GM12878 (cell line): Measurements from ENCODE around the gene ZNF619. TPM values are rescaled to one million over a fixed set of nuclear protein-coding genes. Genes with fewer than 3 reads are reported as not detected.
A peak's percentile ranks its signal among the peaks of the same experiment; 100 is the strongest.

ENCODE experiments used
- ATAC-seq: fragments of 200-7000 bp; cut with Tn5 transposase; 3 replicates; pipeline ENCODE4 v1.9.1; 2020; ENCODE audit warnings: mild to moderate bottlenecking, moderate library complexity
- BruUV-seq: library from RNA; stranded (reverse); fragments of 400-500 nt; replicated peaks from 2 replicates; lab custom pipeline; 2021; lab: Mats Ljungman, UMichigan
- CTCF ChIA-PET: fragments of 300-600 bp; sonication (Branson Sonifier 250); formaldehyde crosslinking; extraction: SDS; loops from one replicate; lab custom pipeline; 2021; ENCODE audit warnings: inconsistent platforms; lab: Yijun Ruan, JAX
- POLR2A ChIA-PET: fragments of 350-600 bp; formaldehyde crosslinking; extraction: SDS; loops from one replicate; lab custom pipeline; 2021; ENCODE audit warnings: inconsistent platforms; lab: Charles Lee
- RAD21 ChIA-PET: fragments of 300-600 bp; sonication (Branson Sonifier 250); formaldehyde crosslinking; loops from one replicate; lab custom pipeline; 2023; ENCODE audit warnings: antibody characterized with exemption; ENCODE audit not compliant: unreplicated experiment; lab: Charles Lee
- SMC1A ChIA-PET: fragments of 300-600 bp; sonication (Branson Sonifier 250); formaldehyde crosslinking; loops from one replicate; lab custom pipeline; 2023; ENCODE audit not compliant: unreplicated experiment, uncharacterized antibody; lab: Charles Lee
- DNase-seq: peaks from one replicate; pipeline ENCODE4 v3.0.0-alpha.2; 2011; ENCODE audit warnings: low read depth, low spot score
- FAIRE-seq: peaks from 3 replicates; lab custom pipeline; 2011; peaks lifted over from hg19 to GRCh38; lab: Jason Lieb, UNC
- H2AFZ ChIP-seq: 2 replicates; pipeline ENCODE4 v1.6.0; 2011; ENCODE audit warnings: low read depth, low read length, control low read depth; ENCODE audit not compliant: control insufficient read depth
- H3K27ac ChIP-seq: 2 replicates; pipeline ENCODE4 v1.5.1; 2011; ENCODE audit warnings: control low read depth; ENCODE audit not compliant: control insufficient read depth, insufficient read depth
- H3K27me3 ChIP-seq, 2 experiments: replicated peaks in 1 of 2; 2 replicates each; pipeline versions ENCODE4 v1.6.0 to v1.6.1; 2011; ENCODE audit warnings: low read length in 1 of 2; ENCODE audit not compliant: control insufficient read depth in 2 of 2, insufficient read depth in 2 of 2
- H3K36me3 ChIP-seq, 2 experiments: 2 replicates each; pipeline ENCODE4 v1.5.1; 2011; ENCODE audit warnings: low read length in 1 of 2; ENCODE audit not compliant: control insufficient read depth in 2 of 2, insufficient read depth in 2 of 2
- H3K4me1 ChIP-seq: 2 replicates; pipeline ENCODE4 v1.6.1; 2011; ENCODE audit warnings: mild to moderate bottlenecking, low read length, moderate library complexity, mixed read lengths; ENCODE audit not compliant: control insufficient read depth, insufficient read depth
- H3K4me2 ChIP-seq: 2 replicates; pipeline ENCODE4 v1.6.0; 2011; ENCODE audit warnings: control low read depth; ENCODE audit not compliant: control insufficient read depth, insufficient read depth
- H3K4me3 ChIP-seq: fragments of 200-600 bp; sonication (generic); 2 replicates; pipeline ENCODE4 v1.5.1; 2016
- H3K79me2 ChIP-seq: 2 replicates; pipeline ENCODE4 v1.6.0; 2011; ENCODE audit warnings: low read length; ENCODE audit not compliant: control insufficient read depth, insufficient read depth
- H3K9ac ChIP-seq: 2 replicates; pipeline ENCODE4 v1.8.0; 2011; ENCODE audit warnings: low read length, control low read depth, mixed read lengths; ENCODE audit not compliant: control insufficient read depth, insufficient read depth
- H3K9me3 ChIP-seq: replicated peaks from 3 replicates; pipeline ENCODE4 v1.5.1; 2011; ENCODE audit warnings: mild to moderate bottlenecking, low read length; ENCODE audit not compliant: control insufficient read depth, insufficient read depth
- H4K20me1 ChIP-seq: 2 replicates; pipeline ENCODE4 v1.6.0; 2011; ENCODE audit not compliant: control insufficient read depth, insufficient read depth
- BCLAF1 ChIP-seq: fragments of 450-650 bp; IDR thresholded peaks from 2 replicates; pipeline ENCODE4 v1.6.1; 2017; ENCODE audit warnings: antibody characterized with exemption, mild to moderate bottlenecking, moderate library complexity
- DPF2 ChIP-seq: fragments of 450-650 bp; IDR thresholded peaks from 2 replicates; pipeline ENCODE4 v1.6.1; 2017; ENCODE audit warnings: mild to moderate bottlenecking
- EGR1 ChIP-seq, 2 experiments: IDR thresholded peaks; 1 replicate in 1 of 2; 2 replicates in 1 of 2; pipeline ENCODE4 v1.6.1; 2011 to 2012; ENCODE audit warnings: low read depth in 2 of 2, low read length in 2 of 2, borderline replicate concordance in 1 of 2, mild to moderate bottlenecking in 1 of 2, moderate library complexity in 1 of 2
- EP300 ChIP-seq, 2 experiments: fragments of 150-350 bp in 1 of 2; IDR thresholded peaks; 2 replicates each; pipeline ENCODE4 v1.6.1; 2011 to 2012; ENCODE audit warnings: low read depth in 2 of 2, low read length in 2 of 2, borderline replicate concordance in 1 of 2, improper control_type of control experiment in 1 of 2, inconsistent platforms in 1 of 2; ENCODE audit not compliant: control insufficient read depth in 1 of 2
- ESRRA ChIP-seq: IDR thresholded peaks from 2 replicates; pipeline ENCODE4 v1.6.1; 2012; ENCODE audit warnings: mild to moderate bottlenecking, low read length, improper control_type of control experiment
- ETV6 ChIP-seq, 2 experiments: fragments of 450-650 bp in 1 of 2; IDR thresholded peaks in 1 of 2; conservative IDR thresholded peaks in 1 of 2; 2 replicates each; pipeline ENCODE4 v1.6.1; 2014; ENCODE audit warnings: antibody characterized with exemption in 1 of 2, borderline replicate concordance in 1 of 2, low read depth in 1 of 2, mild to moderate bottlenecking in 1 of 2, moderate library complexity in 1 of 2
- HDAC6 ChIP-seq: fragments of 200-600 bp; sonication (generic); IDR thresholded peaks from one replicate; pipeline ENCODE4 v1.8.0; 2017; ENCODE audit warnings: antibody characterized with exemption; ENCODE audit not compliant: unreplicated experiment
- IKZF1 ChIP-seq: fragments of 450-650 bp; conservative IDR thresholded peaks from 2 replicates; pipeline ENCODE4 v1.6.1; 2017; ENCODE audit warnings: antibody characterized with exemption, mild to moderate bottlenecking
- IRF5 ChIP-seq: fragments of 450-650 bp; IDR thresholded peaks from 2 replicates; pipeline ENCODE4 v1.6.1; 2017; ENCODE audit warnings: borderline replicate concordance
- KAT2A ChIP-seq: conservative IDR thresholded peaks from 2 replicates; pipeline ENCODE4 v1.6.1; 2011; ENCODE audit warnings: low read depth, low read length; ENCODE audit not compliant: control insufficient read depth
- KLF5 ChIP-seq: fragments of 450-650 bp; IDR thresholded peaks from 2 replicates; pipeline ENCODE4 v1.6.1; 2014; ENCODE audit warnings: mild to moderate bottlenecking; ENCODE audit not compliant: partially characterized antibody
- MXI1 ChIP-seq: fragments of 150-350 bp; IDR thresholded peaks from 2 replicates; pipeline ENCODE4 v1.6.1; 2011; ENCODE audit warnings: low read depth, mild to moderate bottlenecking, inconsistent platforms, low read length, improper control_type of control experiment
- NFYA ChIP-seq: IDR thresholded peaks from 2 replicates; pipeline ENCODE4 v1.6.1; 2011; ENCODE audit warnings: low read depth, mild to moderate bottlenecking, low read length, improper control_type of control experiment, borderline replicate concordance
- PML ChIP-seq: IDR thresholded peaks from 2 replicates; pipeline ENCODE4 v1.6.1; 2012; ENCODE audit warnings: low read length, inconsistent platforms
- POLR2A ChIP-seq: IDR thresholded peaks from 2 replicates; pipeline ENCODE4 v1.6.1; 2011; ENCODE audit warnings: low read depth, mild to moderate bottlenecking, low read length
- RAD51 ChIP-seq: fragments of 450-650 bp; IDR thresholded peaks from 2 replicates; pipeline ENCODE4 v1.6.1; 2016; ENCODE audit warnings: moderate library complexity, mild to moderate bottlenecking, inconsistent platforms
- RUNX3 ChIP-seq: IDR thresholded peaks from 2 replicates; pipeline ENCODE4 v1.6.1; 2012; ENCODE audit warnings: low read length, inconsistent platforms
- TCF7 ChIP-seq: IDR thresholded peaks from 2 replicates; pipeline ENCODE4 v1.6.1; 2014; ENCODE audit warnings: antibody characterized with exemption, borderline replicate concordance
- WGBS: methylation state at CpG from one replicate; pipeline ENCODE4 v1.1.6; 2016; ENCODE audit warnings: low lambda C conversion rate; ENCODE audit not compliant: insufficient replicate concordance, insufficient coverage; ENCODE audit errors: missing lambda C conversion rate; 5-methylcytosine and 5-hydroxymethylcytosine counted together
- in situ Hi-C: fragments of 300-500 bp; cut with MboI; formaldehyde crosslinking; loops from 9 replicates; pipeline ENCODE4 v1.14.3; 2018; ENCODE audit warnings: mixed read lengths
- intact Hi-C: fragments of 100-400 bp; cut with micrococcal nuclease; formaldehyde crosslinking; loops from one replicate; pipeline ENCODE4 v1.14.2; 2022; ENCODE audit not compliant: unreplicated experiment
- polyA plus RNA-seq, 11 experiments: library from polyadenylated mRNA; depleted of rRNA in 4 of 11; unstranded in 6 of 11; stranded (reverse) in 5 of 11; fragments of >200 nt; fragmentation: Nextera tagmentation in 4 of 11; fragmentation: Illumina TruSeq in 1 of 11; extraction: Ambion mirVana in 4 of 11; extraction: Trizol in 1 of 11; gene quantifications; 1 replicate in 1 of 11; 2 replicates in 10 of 11; pipeline versions ENCODE4 v1.2.1 to v1.2.3, GENCODE V29; 2011 to 2016; ENCODE audit warnings: inconsistent platforms in 2 of 11, missing spikeins in 2 of 11, low read depth in 1 of 11
- total RNA-seq, 4 experiments: library from RNA; depleted of rRNA in 3 of 4; stranded (reverse); fragments of >200 nt in 3 of 4; fragmentation: Illumina TruSeq in 1 of 4; extraction: Trizol in 1 of 4; gene quantifications; 2 replicates each; pipeline versions ENCODE4 v1.2.1 to v1.2.3, GENCODE V29; 2013 to 2021

The ZNF619 gene
- total and polyA plus RNA-seq, 10 of the 15 experiments (the other 5 are each of a cell fraction or from before 2014, with no cell fraction given) = 0.42 to 7.5 (median 3.7) TPM

- peak; percentile 56 for FAIRE-seq
- ChIA-PET POLR2A (interaction anchor here (0.9 to 2.2 kb wide), 7 partner anchors 9 to 148 kb away, joined by 3 to 20 read pairs (median 4); partner anchors contain the start of genes ZNF619 and ZNF620), CTCF (interaction anchor here (0.7 to 1.0 kb wide), 3 partner anchors 67 to 270 kb away, joined by 4 to 9 read pairs (median 6); partner anchors contain the start of gene ZNF621), RAD21 (interaction anchor here (0.6 to 1.4 kb wide), 4 partner anchors 20 to 682 kb away, joined by 3 to 4 read pairs (median 4); partner anchors contain the start of gene ZNF619), SMC1A (interaction anchor here (1.1 kb wide), 1 partner anchor 67 kb away, joined by 3 read pairs; no protein-coding TSS in a partner anchor)
- Histone ChIP-seq H3K9ac (peak within 1 kb of the TSS; percentile 88), H3K27me3 (no peaks in the 10 kb centered on the region), H3K36me3 (peaks cover 7 to 23% of the 10 kb centered on the region in 2 experiments), H3K4me2 (peak within 1 kb of the TSS; percentile 81), H3K79me2 (peaks cover 33% of the 10 kb centered on the region), H3K4me1 (peaks cover 5% of the 10 kb centered on the region), H2AFZ (peak within 1 kb of the TSS; percentile 92), H3K9me3 (no peaks in the 10 kb centered on the region), H3K27ac (peak within 1 kb of the TSS; percentile 84), H3K4me3 (peak within 1 kb of the TSS; percentile 93), H4K20me1 (no peaks in the 10 kb centered on the region)
- peak; percentile 85 for ATAC-seq
- under 1% methylated on average over 67 of the region's 79 CpGs for WGBS
- in situ Hi-C loops (no loop called here), intact Hi-C loops (loop anchor here (2.0 to 10.0 kb wide), 3 partner anchors 20 to 745 kb away; partner anchors contain the start of gene ZNF619)
- peak; percentile 84 for DNase-seq
- BruUV-seq = no TSS peak
- peak; percentile 72 for TF ChIP-seq IKZF1
- TF ChIP-seq RUNX3 = peak; percentile 68
- TF ChIP-seq KAT2A = no peak
- TF ChIP-seq BCLAF1 = no peak
- TF ChIP-seq MXI1 = peak; percentile 93
- TF ChIP-seq ESRRA = no peak
- peak in 1 of 2 experiments; percentile 97; a peak in 2 of 3 replicates for TF ChIP-seq EGR1 (IDR thresholded peaks at IDR 0.05; ENCODE audit: borderline replicate concordance in 1 of 2, low read depth in 2 of 2, low read length in 2 of 2)
- TF ChIP-seq IRF5 = no peak
- no peak for TF ChIP-seq HDAC6
- no peak for TF ChIP-seq NFYA
- TF ChIP-seq EP300 (IDR thresholded peaks at IDR 0.05; ENCODE audit: borderline replicate concordance in 1 of 2, control insufficient read depth in 1 of 2, low read depth in 2 of 2, low read length in 2 of 2) = no peak
- no peak for TF ChIP-seq TCF7
- TF ChIP-seq KLF5 = peak; percentile 66
- TF ChIP-seq POLR2A = peak; percentile 99
- peak; percentile 27; the same call in 1 of the 2 replicates for TF ChIP-seq RAD51
- TF ChIP-seq ETV6 (conservative IDR thresholded peaks at IDR 0.05 in 1 of 2, IDR thresholded peaks at IDR 0.05 in 1 of 2; ENCODE audit: borderline replicate concordance in 1 of 2, low read depth in 1 of 2) = peak in 1 of 2 experiments; percentile 46; a peak in 1 of 4 replicates
- peak; percentile 97 for TF ChIP-seq PML
- TF ChIP-seq DPF2 = peak; percentile 79
Observed at GRCh38 chr3:40456940-40457823, 19.7 kb upstream of the ZNF619 start, which contains the start of gene RPL14. RPL14 (plus strand) TSS chr3:40457339; CDS start chr3:40457472, 133 bp downstream.
